Measurements from ENCODE around the gene RNF148.

DNA sequence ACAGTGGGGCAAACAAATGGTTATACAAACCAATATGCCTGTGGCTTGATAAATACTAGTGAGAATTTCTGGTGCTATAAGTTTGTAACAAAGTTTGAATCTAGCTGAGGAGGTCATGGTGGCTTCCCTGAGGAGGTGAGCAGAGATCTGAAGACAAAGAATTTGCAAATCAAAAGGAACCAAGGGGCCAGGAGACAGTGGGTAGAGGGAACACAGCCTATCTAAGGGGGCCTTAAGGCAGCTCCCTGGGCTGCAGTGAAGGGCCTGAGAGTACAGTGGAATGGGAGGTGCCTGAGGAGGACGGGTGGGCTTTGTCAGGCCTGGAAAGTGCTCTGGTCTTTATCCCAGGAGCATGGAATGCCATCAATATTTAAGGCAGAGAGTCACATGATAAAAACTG lies 25.6 kb downstream of the RNF148 start:
- TF ChIP-seq, protein P1, sequence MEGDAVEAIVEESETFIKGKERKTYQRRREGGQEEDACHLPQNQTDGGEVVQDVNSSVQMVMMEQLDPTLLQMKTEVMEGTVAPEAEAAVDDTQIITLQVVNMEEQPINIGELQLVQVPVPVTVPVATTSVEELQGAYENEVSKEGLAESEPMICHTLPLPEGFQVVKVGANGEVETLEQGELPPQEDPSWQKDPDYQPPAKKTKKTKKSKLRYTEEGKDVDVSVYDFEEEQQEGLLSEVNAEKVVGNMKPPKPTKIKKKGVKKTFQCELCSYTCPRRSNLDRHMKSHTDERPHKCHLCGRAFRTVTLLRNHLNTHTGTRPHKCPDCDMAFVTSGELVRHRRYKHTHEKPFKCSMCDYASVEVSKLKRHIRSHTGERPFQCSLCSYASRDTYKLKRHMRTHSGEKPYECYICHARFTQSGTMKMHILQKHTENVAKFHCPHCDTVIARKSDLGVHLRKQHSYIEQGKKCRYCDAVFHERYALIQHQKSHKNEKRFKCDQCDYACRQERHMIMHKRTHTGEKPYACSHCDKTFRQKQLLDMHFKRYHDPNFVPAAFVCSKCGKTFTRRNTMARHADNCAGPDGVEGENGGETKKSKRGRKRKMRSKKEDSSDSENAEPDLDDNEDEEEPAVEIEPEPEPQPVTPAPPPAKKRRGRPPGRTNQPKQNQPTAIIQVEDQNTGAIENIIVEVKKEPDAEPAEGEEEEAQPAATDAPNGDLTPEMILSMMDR (conservative IDR thresholded peaks at IDR 0.05; ENCODE audit: low read length): no peak
- TF ChIP-seq EZH2phosphoT487 (IDR thresholded peaks at IDR 0.05; ENCODE audit: borderline replicate concordance): no peak

All from Loucy (cell line).